Panc1 (cell line): ENCODE measurements around the gene AGAP2. TPM values are rescaled to one million over a fixed set of nuclear protein-coding genes. Genes with fewer than 3 reads are reported as not detected.

Source experiments
- ATAC-seq: fragments of 200-7000 bp; cut with Tn5 transposase; 2 replicates; pipeline ENCODE4 v1.9.1; 2020; ENCODE audit warnings: mild to moderate bottlenecking, moderate library complexity
- BruUV-seq: library from RNA; stranded (reverse); fragments of 400-500 nt; replicated peaks from 2 replicates; lab custom pipeline; 2021; lab: Mats Ljungman, UMichigan
- CTCF ChIA-PET: fragments of 300-600 bp; sonication (Branson Sonifier 250); formaldehyde crosslinking; loops from one replicate; lab custom pipeline; 2022; ENCODE audit warnings: antibody characterized with exemption; lab: Charles Lee
- POLR2A ChIA-PET: fragments of 300-600 bp; sonication (Branson Sonifier 250); formaldehyde crosslinking; loops from one replicate; lab custom pipeline; 2022; ENCODE audit warnings: antibody characterized with exemption; lab: Charles Lee
- DNase-seq: peaks from one replicate; pipeline ENCODE4 v3.0.0-alpha.2; 2010; ENCODE audit warnings: low read depth, low spot score
- H3K27ac ChIP-seq: 2 replicates; pipeline ENCODE4 v1.5.1; 2011; ENCODE audit warnings: mild to moderate bottlenecking, low read length, inconsistent platforms
- H3K27me3 ChIP-seq: fragments of 200-500 bp; sonication (Bioruptor generic); 2 replicates; pipeline ENCODE4 v1.6.0; 2014; ENCODE audit warnings: low read length, inconsistent platforms; ENCODE audit not compliant: control insufficient read depth, insufficient read depth
- H3K36me3 ChIP-seq: fragments of 200-500 bp; sonication (Bioruptor generic); 2 replicates; pipeline ENCODE4 v1.5.1; 2014; ENCODE audit warnings: inconsistent platforms, mild to moderate bottlenecking, low read length, moderate library complexity; ENCODE audit not compliant: control insufficient read depth, insufficient read depth
- H3K4me1 ChIP-seq: 2 replicates; pipeline ENCODE4 v1.5.1; 2011; ENCODE audit warnings: inconsistent platforms, mild to moderate bottlenecking, low read length, moderate library complexity; ENCODE audit not compliant: control insufficient read depth, insufficient read depth
- H3K4me3 ChIP-seq, 2 experiments: 2 replicates each; pipeline ENCODE4 v1.5.1; 2011 to 2012; ENCODE audit warnings: low read depth in 2 of 2, low read length in 2 of 2, mild to moderate bottlenecking in 2 of 2, inconsistent platforms in 1 of 2, moderate library complexity in 1 of 2
- H3K9me3 ChIP-seq: fragments of 200-500 bp; sonication (Bioruptor generic); 2 replicates; pipeline ENCODE4 v1.5.1; 2014; ENCODE audit warnings: low read depth, mild to moderate bottlenecking, inconsistent platforms, low read length, moderate library complexity; ENCODE audit not compliant: control insufficient read depth, insufficient read depth
- POLR2AphosphoS5 ChIP-seq: IDR thresholded peaks from 2 replicates; pipeline ENCODE4 v1.6.1; 2012; ENCODE audit warnings: mild to moderate bottlenecking, low read depth, low read length, moderate library complexity
- SIN3A ChIP-seq: IDR thresholded peaks from 2 replicates; pipeline ENCODE4 v1.6.1; 2012; ENCODE audit warnings: low read depth, mild to moderate bottlenecking, low read length, moderate library complexity, borderline replicate concordance; ENCODE audit not compliant: insufficient read depth
- TCF7L2 ChIP-seq: IDR thresholded peaks from 2 replicates; pipeline ENCODE4 v1.6.1; 2011; ENCODE audit warnings: mild to moderate bottlenecking, low read depth, low read length, inconsistent platforms
- in situ Hi-C: cut with HindIII; loops from 2 replicates; pipeline ENCODE4 v1.10.0; 2016; ENCODE audit warnings: low sequenced_read_pairs, low pct_unique_long_range_greater_than_20kb
- intact Hi-C: fragments of 100-400 bp; cut with micrococcal nuclease; formaldehyde crosslinking; loops from one replicate; pipeline ENCODE4 v1.10.0; 2022; ENCODE audit not compliant: unreplicated experiment
- total RNA-seq: library from RNA; stranded (reverse); gene quantifications from one replicate; pipeline ENCODE4 v1.2.1, GENCODE V29; 2021; ENCODE audit not compliant: unreplicated experiment
- TF ChIP-seq, protein P1 (sequence below), 2 experiments: IDR thresholded peaks; 2 replicates each; pipeline ENCODE4 v1.6.1; 2011 to 2012; ENCODE audit warnings: low read depth in 2 of 2, control low read depth in 1 of 2, low read length in 1 of 2, mild to moderate bottlenecking in 1 of 2, moderate library complexity in 1 of 2; ENCODE audit not compliant: insufficient read depth in 1 of 2
- TF ChIP-seq, protein P2 (sequence below): fragments of 450-650 bp; IDR thresholded peaks from 2 replicates; pipeline ENCODE4 v1.5.1; 2017; ENCODE audit warnings: mild to moderate bottlenecking

AGAP2 gene
- total RNA-seq, 1 experiment from 2014 or later: 0.49 TPM

DNA sequence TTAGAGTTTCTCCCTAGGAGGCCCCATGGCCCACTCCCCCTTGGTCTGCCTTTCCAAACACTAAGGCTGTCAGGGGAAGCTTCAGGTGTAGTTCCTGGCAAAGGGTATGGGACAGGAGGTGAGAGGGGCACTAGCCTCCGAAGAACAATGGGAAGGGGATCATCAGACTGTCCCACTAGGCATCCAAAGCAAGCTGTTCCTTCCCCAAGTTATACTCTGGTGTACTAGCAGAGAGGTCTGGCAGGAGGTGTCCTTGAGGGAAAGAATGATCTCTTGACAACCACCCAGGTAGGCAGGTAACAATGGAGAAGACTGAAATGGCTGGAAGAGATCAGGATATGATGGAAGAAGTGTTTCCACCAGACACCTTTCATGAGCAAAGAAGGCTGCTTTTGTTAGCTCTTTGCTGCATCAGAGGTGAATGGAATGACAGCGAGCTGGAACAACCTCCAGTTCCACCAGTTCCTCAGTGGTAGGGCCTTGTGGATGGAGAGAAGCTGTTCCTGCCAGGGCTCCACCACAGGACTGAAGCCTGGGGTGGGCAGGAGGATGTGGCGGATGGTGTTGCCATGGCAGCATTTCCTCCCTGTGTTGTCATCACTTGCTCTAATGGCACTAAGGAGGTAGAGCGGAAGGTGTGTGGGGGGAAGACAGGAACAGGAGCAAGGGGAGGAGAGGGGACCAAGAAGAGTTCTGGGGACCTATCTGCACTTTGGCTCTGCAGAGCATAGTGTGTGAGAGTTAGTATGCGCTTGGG, 2.3 kb upstream of the AGAP2 start:
- Histone ChIP-seq H3K27me3 (no peaks in the 10 kb centered on the region; the same call in 1 of the 2 replicates), H3K4me1 (peaks cover 11% of the 10 kb centered on the region), H3K9me3 (no peaks in the 10 kb centered on the region), H3K36me3 (peaks cover 6% of the 10 kb centered on the region; the same call in 1 of the 2 replicates), H3K27ac (no peak overlapping the region), H3K4me3 (no peak overlapping the region)
- no peak for ATAC-seq
- POLR2A ChIA-PET: no interaction called here
- DNase-seq: no peak
- in situ Hi-C loops: no loop called here
- CTCF ChIA-PET: interaction anchor here (3.4 kb wide), 1 partner anchor 15 kb away, joined by 10 read pairs; no protein-coding TSS in a partner anchor
- intact Hi-C loops: no loop called here
- TF ChIP-seq, protein P1, sequence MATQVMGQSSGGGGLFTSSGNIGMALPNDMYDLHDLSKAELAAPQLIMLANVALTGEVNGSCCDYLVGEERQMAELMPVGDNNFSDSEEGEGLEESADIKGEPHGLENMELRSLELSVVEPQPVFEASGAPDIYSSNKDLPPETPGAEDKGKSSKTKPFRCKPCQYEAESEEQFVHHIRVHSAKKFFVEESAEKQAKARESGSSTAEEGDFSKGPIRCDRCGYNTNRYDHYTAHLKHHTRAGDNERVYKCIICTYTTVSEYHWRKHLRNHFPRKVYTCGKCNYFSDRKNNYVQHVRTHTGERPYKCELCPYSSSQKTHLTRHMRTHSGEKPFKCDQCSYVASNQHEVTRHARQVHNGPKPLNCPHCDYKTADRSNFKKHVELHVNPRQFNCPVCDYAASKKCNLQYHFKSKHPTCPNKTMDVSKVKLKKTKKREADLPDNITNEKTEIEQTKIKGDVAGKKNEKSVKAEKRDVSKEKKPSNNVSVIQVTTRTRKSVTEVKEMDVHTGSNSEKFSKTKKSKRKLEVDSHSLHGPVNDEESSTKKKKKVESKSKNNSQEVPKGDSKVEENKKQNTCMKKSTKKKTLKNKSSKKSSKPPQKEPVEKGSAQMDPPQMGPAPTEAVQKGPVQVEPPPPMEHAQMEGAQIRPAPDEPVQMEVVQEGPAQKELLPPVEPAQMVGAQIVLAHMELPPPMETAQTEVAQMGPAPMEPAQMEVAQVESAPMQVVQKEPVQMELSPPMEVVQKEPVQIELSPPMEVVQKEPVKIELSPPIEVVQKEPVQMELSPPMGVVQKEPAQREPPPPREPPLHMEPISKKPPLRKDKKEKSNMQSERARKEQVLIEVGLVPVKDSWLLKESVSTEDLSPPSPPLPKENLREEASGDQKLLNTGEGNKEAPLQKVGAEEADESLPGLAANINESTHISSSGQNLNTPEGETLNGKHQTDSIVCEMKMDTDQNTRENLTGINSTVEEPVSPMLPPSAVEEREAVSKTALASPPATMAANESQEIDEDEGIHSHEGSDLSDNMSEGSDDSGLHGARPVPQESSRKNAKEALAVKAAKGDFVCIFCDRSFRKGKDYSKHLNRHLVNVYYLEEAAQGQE (IDR thresholded peaks at IDR 0.05; ENCODE audit: insufficient read depth in 1 of 2, low read depth in 2 of 2, low read length in 1 of 2): no peak
- TF ChIP-seq, protein P2, sequence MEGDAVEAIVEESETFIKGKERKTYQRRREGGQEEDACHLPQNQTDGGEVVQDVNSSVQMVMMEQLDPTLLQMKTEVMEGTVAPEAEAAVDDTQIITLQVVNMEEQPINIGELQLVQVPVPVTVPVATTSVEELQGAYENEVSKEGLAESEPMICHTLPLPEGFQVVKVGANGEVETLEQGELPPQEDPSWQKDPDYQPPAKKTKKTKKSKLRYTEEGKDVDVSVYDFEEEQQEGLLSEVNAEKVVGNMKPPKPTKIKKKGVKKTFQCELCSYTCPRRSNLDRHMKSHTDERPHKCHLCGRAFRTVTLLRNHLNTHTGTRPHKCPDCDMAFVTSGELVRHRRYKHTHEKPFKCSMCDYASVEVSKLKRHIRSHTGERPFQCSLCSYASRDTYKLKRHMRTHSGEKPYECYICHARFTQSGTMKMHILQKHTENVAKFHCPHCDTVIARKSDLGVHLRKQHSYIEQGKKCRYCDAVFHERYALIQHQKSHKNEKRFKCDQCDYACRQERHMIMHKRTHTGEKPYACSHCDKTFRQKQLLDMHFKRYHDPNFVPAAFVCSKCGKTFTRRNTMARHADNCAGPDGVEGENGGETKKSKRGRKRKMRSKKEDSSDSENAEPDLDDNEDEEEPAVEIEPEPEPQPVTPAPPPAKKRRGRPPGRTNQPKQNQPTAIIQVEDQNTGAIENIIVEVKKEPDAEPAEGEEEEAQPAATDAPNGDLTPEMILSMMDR: no peak
- TF ChIP-seq POLR2AphosphoS5: no peak
- no TSS peak for BruUV-seq

DNA sequence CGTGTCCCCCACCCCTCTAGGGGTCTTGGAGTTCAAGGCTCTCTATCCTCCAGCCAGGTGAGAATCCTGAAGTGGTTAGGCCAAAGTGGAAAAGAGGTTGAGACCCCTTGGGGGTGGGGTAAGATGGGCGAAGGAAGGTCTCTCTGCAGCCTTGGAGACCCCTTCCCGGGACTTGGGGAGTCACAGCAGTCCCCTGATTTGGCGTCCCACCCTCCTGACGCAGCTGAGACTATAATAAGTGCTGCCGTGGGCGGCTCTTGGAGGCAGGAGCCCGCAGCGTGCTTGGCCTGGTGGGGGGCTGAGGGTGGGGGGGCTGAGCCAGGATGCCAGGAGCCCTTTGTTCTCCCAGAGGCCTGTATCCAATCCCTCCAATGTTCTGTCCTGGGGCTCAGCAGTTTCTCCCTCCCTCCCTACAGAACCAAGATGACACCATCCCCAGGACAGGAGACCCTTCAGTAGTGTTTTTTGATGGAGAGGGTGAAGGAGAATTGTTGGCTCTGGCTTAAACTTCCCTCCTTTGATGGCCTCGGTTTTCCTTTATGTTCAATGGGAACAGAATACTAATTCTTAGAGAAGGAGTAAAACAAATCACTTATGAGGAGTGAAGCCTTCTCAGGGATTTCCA, 1.5 kb upstream of the AGAP2 start:
- Histone ChIP-seq H3K4me3 (no peak overlapping the region), H3K36me3 (peaks cover 5% of the 10 kb centered on the region; the same call in 1 of the 2 replicates), H3K27ac (no peak overlapping the region), H3K27me3 (no peaks in the 10 kb centered on the region; the same call in 1 of the 2 replicates), H3K4me1 (peaks cover 14% of the 10 kb centered on the region), H3K9me3 (no peaks in the 10 kb centered on the region)
- intact Hi-C loops: loop anchor here (5.0 kb wide), 1 partner anchor 158 kb away; no protein-coding TSS in a partner anchor
- in situ Hi-C loops: no loop called here
- ATAC-seq (no peak), DNase-seq (no peak)
- POLR2A ChIA-PET: no interaction called here
- CTCF ChIA-PET: interaction anchor here (3.4 kb wide), 1 partner anchor 14 kb away, joined by 10 read pairs; no protein-coding TSS in a partner anchor
- TF ChIP-seq TCF7L2 (no peak), SIN3A (no peak), POLR2AphosphoS5 (no peak)
- TF ChIP-seq, protein P1 (IDR thresholded peaks at IDR 0.05; ENCODE audit: insufficient read depth in 1 of 2, low read depth in 2 of 2, low read length in 1 of 2): no peak
- TF ChIP-seq, protein P2: no peak
- BruUV-seq: no TSS peak
